IMR-90 (cell line): Measurements from ENCODE around the gene KRCC1. TPM values are rescaled to one million over a fixed set of nuclear protein-coding genes. Genes with fewer than 3 reads are reported as not detected.
"Not testable (repeated sequence)": the region's sequence is repeated elsewhere in the genome, so short reads cannot be mapped to it uniquely, and the experiment has no call there.

Experiments used
- ATAC-seq: fragments of 200-7000 bp; cut with Tn5 transposase; 2 replicates; pipeline ENCODE4 v1.9.1; 2020; ENCODE audit warnings: low read depth, mild to moderate bottlenecking, moderate library complexity
- BruUV-seq: library from RNA; stranded (reverse); fragments of 400-500 nt; replicated peaks from 2 replicates; lab custom pipeline; 2021; lab: Mats Ljungman, UMichigan
- CTCF ChIA-PET: fragments of 300-600 bp; formaldehyde crosslinking; extraction: SDS; loops from one replicate; lab custom pipeline; 2021; ENCODE audit warnings: antibody characterized with exemption; lab: Yijun Ruan, JAX
- POLR2A ChIA-PET: fragments of 300-600 bp; sonication (Branson Sonifier 250); formaldehyde crosslinking; loops from one replicate; lab custom pipeline; 2022; ENCODE audit warnings: antibody characterized with exemption; ENCODE audit not compliant: unreplicated experiment; lab: Charles Lee
- DNase-seq: peaks from one replicate; pipeline ENCODE4 v3.0.0; 2013
- H2AFZ ChIP-seq: replicated peaks from 2 replicates; pipeline ENCODE3; 2013; ENCODE audit warnings: low read length, mild to moderate bottlenecking; ENCODE audit not compliant: poor library complexity
- H2AK5ac ChIP-seq: 2 replicates; pipeline ENCODE4 v1.6.1; 2013; ENCODE audit warnings: low read depth, low read length, inconsistent platforms
- H2AK9ac ChIP-seq: replicated peaks from 2 replicates; pipeline ENCODE3; 2013; ENCODE audit warnings: mild to moderate bottlenecking, low read depth, low read length, moderate library complexity; ENCODE audit not compliant: poor library complexity
- H2BK120ac ChIP-seq: 2 replicates; pipeline ENCODE4 v1.6.1; 2013; ENCODE audit warnings: low read depth, low read length, inconsistent platforms
- H2BK15ac ChIP-seq: 3 replicates; pipeline ENCODE4 v1.6.1; 2013; ENCODE audit warnings: low read depth, low read length, inconsistent platforms
- H2BK20ac ChIP-seq: 2 replicates; pipeline ENCODE4 v1.6.1; 2013; ENCODE audit warnings: low read depth, mild to moderate bottlenecking, inconsistent platforms, low read length, moderate library complexity
- H2BK5ac ChIP-seq: 2 replicates; pipeline ENCODE4 v1.6.1; 2013; ENCODE audit warnings: mild to moderate bottlenecking, low read depth, low read length, inconsistent platforms; ENCODE audit not compliant: poor library complexity, severe bottlenecking
- H3K14ac ChIP-seq: replicated peaks from 2 replicates; pipeline ENCODE4 v1.6.1; 2013; ENCODE audit warnings: low read depth, low read length, inconsistent platforms
- H3K18ac ChIP-seq: 2 replicates; pipeline ENCODE4 v1.6.1; 2013; ENCODE audit warnings: low read depth, low read length, control low read depth
- H3K23ac ChIP-seq: 2 replicates; pipeline ENCODE4 v1.6.1; 2013; ENCODE audit warnings: low read depth, low read length, inconsistent platforms
- H3K27ac ChIP-seq: 2 replicates; pipeline ENCODE4 v1.5.1; 2013; ENCODE audit warnings: mild to moderate bottlenecking, control low read depth, low read length; ENCODE audit not compliant: insufficient read depth
- H3K27me3 ChIP-seq: 2 replicates; pipeline ENCODE4 v1.6.1; 2013; ENCODE audit warnings: low read length; ENCODE audit not compliant: control insufficient read depth, insufficient read depth
- H3K36me3 ChIP-seq: 2 replicates; pipeline ENCODE4 v1.6.1; 2013; ENCODE audit warnings: low read length, mixed read lengths; ENCODE audit not compliant: control insufficient read depth, insufficient read depth
- H3K4ac ChIP-seq: 2 replicates; pipeline ENCODE4 v1.6.1; 2013; ENCODE audit warnings: low read depth, low read length, inconsistent platforms
- H3K4me1 ChIP-seq: 2 replicates; pipeline ENCODE4 v1.6.1; 2013; ENCODE audit warnings: low read length, mixed read lengths; ENCODE audit not compliant: control insufficient read depth, insufficient read depth
- H3K4me2 ChIP-seq: 2 replicates; pipeline ENCODE4 v1.6.1; 2013; ENCODE audit warnings: low read depth, mild to moderate bottlenecking, control low read depth, low read length, moderate library complexity
- H3K4me3 ChIP-seq: 2 replicates; pipeline ENCODE4 v1.5.1; 2013; ENCODE audit warnings: low read depth, mild to moderate bottlenecking, control low read depth, low read length, moderate library complexity; ENCODE audit not compliant: insufficient read depth
- H3K56ac ChIP-seq: 2 replicates; pipeline ENCODE4 v1.6.1; 2013; ENCODE audit warnings: low read length, inconsistent platforms; ENCODE audit not compliant: insufficient read depth; ENCODE audit errors: extremely low read depth
- H3K79me1 ChIP-seq, 2 experiments: 2 replicates each; pipeline ENCODE4 v1.6.1; 2013; ENCODE audit warnings: low read length in 2 of 2, inconsistent platforms in 1 of 2, low read depth in 1 of 2
- H3K9ac ChIP-seq: 2 replicates; pipeline ENCODE4 v1.6.1; 2013; ENCODE audit warnings: low read depth, low read length, control low read depth
- H3K9me1 ChIP-seq: 2 replicates; pipeline ENCODE4 v1.6.1; 2013; ENCODE audit warnings: low read length, inconsistent platforms; ENCODE audit not compliant: insufficient read depth
- H3K9me3 ChIP-seq: 2 replicates; pipeline ENCODE4 v1.6.1; 2013; ENCODE audit warnings: low read length; ENCODE audit not compliant: control insufficient read depth, insufficient read depth
- H4K20me1 ChIP-seq: 2 replicates; pipeline ENCODE4 v1.6.1; 2013; ENCODE audit warnings: low read length, inconsistent platforms; ENCODE audit not compliant: insufficient read depth
- H4K5ac ChIP-seq: 2 replicates; pipeline ENCODE4 v1.6.1; 2013; ENCODE audit warnings: mild to moderate bottlenecking, low read depth, low read length, control low read depth
- H4K8ac ChIP-seq, 2 experiments: 2 replicates each; pipeline ENCODE4 v1.6.1; 2013; ENCODE audit warnings: low read depth in 2 of 2, low read length in 2 of 2, control low read depth in 1 of 2, inconsistent platforms in 1 of 2
- H4K91ac ChIP-seq: 2 replicates; pipeline ENCODE4 v1.6.1; 2013; ENCODE audit warnings: low read depth, low read length, inconsistent platforms; ENCODE audit not compliant: insufficient read depth
- WGBS, 2 experiments: methylation state at CpG; one replicate each; pipeline versions ENCODE4 v1.1.5 to v1.1.7; 2013; ENCODE audit warnings: missing lambda C conversion rate in 2 of 2; ENCODE audit not compliant: insufficient read length in 1 of 2; ENCODE audit errors: extremely low coverage in 2 of 2; 5-methylcytosine and 5-hydroxymethylcytosine counted together
- dilution Hi-C: fragments of 300-500 bp; cut with HindIII; formaldehyde crosslinking; loops from one replicate; pipeline ENCODE4 v1.14.3; 2018; ENCODE audit warnings: low sequenced_read_pairs; ENCODE audit not compliant: unreplicated experiment
- in situ Hi-C: fragments of 300-500 bp; cut with MboI; formaldehyde crosslinking; loops from 3 replicates; pipeline ENCODE4 v1.14.3; 2019; ENCODE audit warnings: low sequenced_read_pairs, inconsistent platforms, mixed read lengths
- intact Hi-C: fragments of 100-400 bp; cut with micrococcal nuclease; formaldehyde crosslinking; loops from 2 replicates; pipeline ENCODE4 v1.10.0; 2022
- polyA plus RNA-seq, 3 experiments: library from polyadenylated mRNA; depleted of rRNA; stranded (reverse); fragments of >200 nt; gene quantifications; 2 replicates each; pipeline ENCODE4 v1.2.3, GENCODE V29; 2012; ENCODE audit warnings: low replicate concordance in 1 of 3
- total RNA-seq: library from RNA; depleted of rRNA; stranded (reverse); fragments of >200 nt; gene quantifications from 2 replicates; pipeline ENCODE4 v1.2.3, GENCODE V29; 2012

KRCC1 gene
- total and polyA plus RNA-seq, 2 of the 4 experiments (the other 2 are of a cell fraction): 14.3 to 16.5 TPM

GRCh38 chr2:87985902-87986301 lies 69.7 kb downstream of the KRCC1 start:
- H3K79me1 ChIP-seq, H2BK20ac ChIP-seq, H3K18ac ChIP-seq, H2AFZ ChIP-seq, H2AK9ac ChIP-seq, H3K4ac ChIP-seq, H3K27ac ChIP-seq, H4K8ac ChIP-seq, H3K9me3 ChIP-seq, H4K5ac ChIP-seq, POLR2A ChIA-PET, H3K56ac ChIP-seq, DNase-seq, H4K20me1 ChIP-seq, H2AK5ac ChIP-seq, BruUV-seq, H2BK15ac ChIP-seq, H3K36me3 ChIP-seq, H3K4me2 ChIP-seq, H2BK5ac ChIP-seq, H3K23ac ChIP-seq, H2BK120ac ChIP-seq, H3K4me3 ChIP-seq, ATAC-seq, H3K4me1 ChIP-seq, CTCF ChIA-PET, H3K14ac ChIP-seq, in situ Hi-C loops, H3K27me3 ChIP-seq, H4K91ac ChIP-seq, H3K9ac ChIP-seq, H3K9me1 ChIP-seq, dilution Hi-C loops, intact Hi-C loops: not testable (repeated sequence)
- WGBS, 2 experiments: no CpG with 5 or more reads among the region's 5 CpGs

GRCh38 chr2:87981182-87981581 lies 74.4 kb downstream of the KRCC1 start:
- H2BK5ac ChIP-seq, H2AK5ac ChIP-seq, H3K23ac ChIP-seq, H3K9me1 ChIP-seq, H3K14ac ChIP-seq, POLR2A ChIA-PET, H4K20me1 ChIP-seq, H3K56ac ChIP-seq, H3K18ac ChIP-seq, H2BK120ac ChIP-seq, H2AFZ ChIP-seq, ATAC-seq, intact Hi-C loops, H4K8ac ChIP-seq, H2BK15ac ChIP-seq, H2BK20ac ChIP-seq, H2AK9ac ChIP-seq, H3K4ac ChIP-seq, H3K4me3 ChIP-seq, BruUV-seq, DNase-seq, H3K4me1 ChIP-seq, H4K91ac ChIP-seq, H3K36me3 ChIP-seq, H4K5ac ChIP-seq, H3K4me2 ChIP-seq, H3K27ac ChIP-seq, H3K79me1 ChIP-seq, H3K27me3 ChIP-seq, dilution Hi-C loops, H3K9me3 ChIP-seq, CTCF ChIA-PET, H3K9ac ChIP-seq, in situ Hi-C loops: not testable (repeated sequence)
- no CpG with 5 or more reads among the region's 3 CpGs for WGBS, 2 experiments
